HEK293 (cell line): ENCODE results near the gene DLK2.
"Not testable (repeated sequence)": the region's sequence is repeated elsewhere in the genome, so short reads cannot be mapped to it uniquely, and the experiment has no call there.

Experiments
- BCL11A ChIP-seq: fragments of 450-650 bp; formaldehyde crosslinking; IDR thresholded peaks from 2 replicates; pipeline ENCODE4 v1.5.1; 2016; ENCODE audit warnings: low read depth, missing biosample characterization, missing genetic modification characterization
- IKZF3 ChIP-seq: fragments of 450-650 bp; IDR thresholded peaks from 2 replicates; pipeline ENCODE4 v1.5.0; 2018; ENCODE audit warnings: missing biosample characterization, mild to moderate bottlenecking, missing genetic modification characterization, moderate library complexity
- TCF7L2 ChIP-seq: IDR thresholded peaks from 2 replicates; pipeline ENCODE4 v1.6.1; 2011; ENCODE audit warnings: low read depth, mild to moderate bottlenecking, inconsistent platforms, low read length, moderate library complexity, borderline replicate concordance
- ZNF335 ChIP-seq: fragments of 450-650 bp; formaldehyde crosslinking; conservative IDR thresholded peaks from 2 replicates; pipeline ENCODE4 v1.5.1; 2016; ENCODE audit warnings: missing biosample characterization, missing genetic modification characterization
- ZNF350 ChIP-seq: fragments of 450-650 bp; formaldehyde crosslinking; IDR thresholded peaks from 2 replicates; pipeline ENCODE4 v1.5.0; 2017; ENCODE audit warnings: missing biosample characterization, mild to moderate bottlenecking, missing genetic modification characterization
- TF ChIP-seq, protein P1 (sequence below): fragments of 450-650 bp; formaldehyde crosslinking; IDR thresholded peaks from 2 replicates; pipeline ENCODE4 v1.5.1; 2016; ENCODE audit warnings: missing biosample characterization, missing genetic modification characterization
- TF ChIP-seq, protein P2 (sequence below): fragments of 450-650 bp; formaldehyde crosslinking; IDR thresholded peaks from 2 replicates; pipeline ENCODE4 v1.5.1; 2016; ENCODE audit warnings: missing biosample characterization, missing genetic modification characterization

DNA sequence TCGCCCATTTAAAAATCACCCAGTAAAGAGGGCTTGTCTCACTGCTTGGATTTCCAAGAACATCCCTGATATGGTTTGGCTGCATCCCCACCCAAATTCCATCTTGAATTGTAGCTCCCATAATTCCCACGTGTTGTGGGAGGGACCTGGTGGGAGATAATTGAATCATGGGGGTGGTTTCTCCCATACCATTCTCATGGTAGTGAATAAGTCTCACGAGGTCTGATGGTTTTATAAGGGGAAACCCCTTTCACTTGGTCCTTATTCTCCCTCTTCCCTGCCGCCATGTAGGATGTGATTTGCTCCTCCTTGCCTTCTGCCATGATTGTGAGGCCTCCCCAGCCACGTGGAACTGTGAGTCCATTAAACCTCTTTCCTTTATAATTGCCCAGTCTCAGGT is 11.9 kb upstream of the DLK2 start:
- TF ChIP-seq BCL11A (tag by site-specific recombination); TCF7L2; IKZF3 (tag by site-specific recombination); ZNF335 (tag by site-specific recombination); ZNF350 (tag by site-specific recombination): not testable (repeated sequence)
- TF ChIP-seq, protein P1, sequence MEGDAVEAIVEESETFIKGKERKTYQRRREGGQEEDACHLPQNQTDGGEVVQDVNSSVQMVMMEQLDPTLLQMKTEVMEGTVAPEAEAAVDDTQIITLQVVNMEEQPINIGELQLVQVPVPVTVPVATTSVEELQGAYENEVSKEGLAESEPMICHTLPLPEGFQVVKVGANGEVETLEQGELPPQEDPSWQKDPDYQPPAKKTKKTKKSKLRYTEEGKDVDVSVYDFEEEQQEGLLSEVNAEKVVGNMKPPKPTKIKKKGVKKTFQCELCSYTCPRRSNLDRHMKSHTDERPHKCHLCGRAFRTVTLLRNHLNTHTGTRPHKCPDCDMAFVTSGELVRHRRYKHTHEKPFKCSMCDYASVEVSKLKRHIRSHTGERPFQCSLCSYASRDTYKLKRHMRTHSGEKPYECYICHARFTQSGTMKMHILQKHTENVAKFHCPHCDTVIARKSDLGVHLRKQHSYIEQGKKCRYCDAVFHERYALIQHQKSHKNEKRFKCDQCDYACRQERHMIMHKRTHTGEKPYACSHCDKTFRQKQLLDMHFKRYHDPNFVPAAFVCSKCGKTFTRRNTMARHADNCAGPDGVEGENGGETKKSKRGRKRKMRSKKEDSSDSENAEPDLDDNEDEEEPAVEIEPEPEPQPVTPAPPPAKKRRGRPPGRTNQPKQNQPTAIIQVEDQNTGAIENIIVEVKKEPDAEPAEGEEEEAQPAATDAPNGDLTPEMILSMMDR (tag by site-specific recombination) = not testable (repeated sequence)
- TF ChIP-seq, protein P2, sequence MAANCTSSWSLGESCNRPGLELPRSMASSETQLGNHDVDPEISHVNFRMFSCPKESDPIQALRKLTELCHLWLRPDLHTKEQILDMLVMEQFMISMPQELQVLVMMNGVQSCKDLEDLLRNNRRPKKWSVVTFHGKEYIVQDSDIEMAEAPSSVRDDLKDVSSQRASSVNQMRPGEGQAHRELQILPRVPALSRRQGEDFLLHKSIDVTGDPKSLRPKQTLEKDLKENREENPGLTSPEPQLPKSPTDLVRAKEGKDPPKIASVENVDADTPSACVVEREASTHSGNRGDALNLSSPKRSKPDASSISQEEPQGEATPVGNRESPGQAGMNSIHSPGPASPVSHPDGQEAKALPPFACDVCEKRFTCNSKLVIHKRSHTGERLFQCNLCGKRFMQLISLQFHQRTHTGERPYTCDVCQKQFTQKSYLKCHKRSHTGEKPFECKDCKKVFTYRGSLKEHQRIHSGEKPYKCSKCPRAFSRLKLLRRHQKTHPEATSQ = not testable (repeated sequence)
